Ishikawa (cell line): ENCODE results near the gene STATH.
"Not testable (repeated sequence)": the region's sequence is repeated elsewhere in the genome, so short reads cannot be mapped to it uniquely, and the experiment has no call there.

Experiments used
- RAD21 ChIP-seq: IDR thresholded peaks from 2 replicates; pipeline ENCODE4 v1.6.1; 2012; ENCODE audit warnings: low read depth
- USF1 ChIP-seq: IDR thresholded peaks from 2 replicates; pipeline ENCODE4 v1.6.1; 2012
- YY1 ChIP-seq: IDR thresholded peaks from 2 replicates; pipeline ENCODE4 v1.6.1; 2012; ENCODE audit warnings: low read depth

The STATH gene

GRCh38 chr4:70050138-70050537 lies 54.4 kb downstream of the STATH start, which contains the start of gene HTN1:
HTN1 (plus strand) TSS chr4:70050438; CDS start chr4:70053077, 2,639 bp downstream.
- TF ChIP-seq USF1, RAD21, YY1: not testable (repeated sequence)
